Measurements from ENCODE around the gene DKC1. TPM values are rescaled to one million over a fixed set of nuclear protein-coding genes. Genes with fewer than 3 reads are reported as not detected.
"Not testable (repeated sequence)": the region's sequence is repeated elsewhere in the genome, so short reads cannot be mapped to it uniquely, and the experiment has no call there.

Gene DKC1
- total RNA-seq, 1 experiment from 2014 or later, result 29.7 TPM

DNA sequence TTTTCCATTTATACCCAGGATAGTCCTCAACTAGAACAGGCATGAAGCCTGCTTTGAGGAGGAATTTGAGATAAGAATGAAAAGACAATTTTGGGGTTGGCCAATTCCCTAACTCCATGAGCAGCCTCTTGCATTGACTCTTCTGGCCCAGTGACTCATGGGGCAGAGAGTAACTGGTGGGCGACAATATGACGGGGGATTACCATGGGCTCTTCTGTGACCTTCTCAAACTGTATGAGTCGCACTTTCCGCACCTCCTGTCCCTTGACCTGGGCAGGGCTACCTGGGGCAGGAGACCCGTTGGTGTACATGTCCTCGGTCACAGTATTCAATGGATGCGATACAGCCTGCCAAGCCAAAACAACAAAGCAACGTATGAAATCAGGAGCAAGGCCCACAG lies 29.3 kb downstream of the DKC1 start:
- DNase-seq (ENCODE audit: low read depth), result no peak

GRCh38 chrX:154793084-154793795 lies 30.6 kb downstream of the DKC1 start:
- no peak for DNase-seq (ENCODE audit: low read depth)

DNA sequence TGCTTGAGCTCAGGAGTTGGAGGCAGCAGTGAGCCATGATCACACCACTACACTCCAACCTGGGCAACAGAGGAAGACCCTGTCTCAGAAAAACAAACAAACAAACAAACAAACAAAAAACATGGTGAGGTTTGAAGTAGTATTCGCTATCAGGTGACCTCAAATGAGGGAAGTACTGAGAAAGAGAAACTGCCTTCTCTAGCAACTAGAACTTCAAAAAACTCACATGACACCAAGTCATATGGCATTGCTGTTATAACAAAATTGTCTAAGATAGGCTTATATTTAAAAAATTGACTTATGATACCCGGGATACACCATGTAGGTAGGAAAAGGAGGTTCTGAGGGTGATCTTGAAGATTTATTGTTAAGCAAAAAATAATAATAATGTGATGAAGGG lies 32.4 kb downstream of the DKC1 start:
- no peak for DNase-seq (ENCODE audit: low read depth)

DNA sequence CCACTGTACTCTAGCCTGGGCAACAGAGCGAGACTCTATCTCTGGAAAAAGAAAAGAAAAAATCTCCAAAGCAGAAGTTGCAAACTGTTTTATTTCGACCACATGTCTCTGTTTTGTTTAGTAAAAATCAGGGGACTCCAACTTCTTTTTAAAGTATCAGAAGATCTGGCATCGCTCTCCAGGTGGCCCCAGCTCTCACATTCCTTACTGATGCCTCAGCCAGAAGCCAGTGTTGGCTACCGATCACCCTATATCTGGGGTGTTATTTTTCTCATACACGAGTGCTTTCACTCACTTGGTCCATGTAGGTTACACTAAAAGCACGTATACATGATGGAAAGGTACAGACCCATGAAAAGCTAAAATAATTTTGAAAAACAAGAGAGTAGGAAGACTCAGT lies 34.3 kb downstream of the DKC1 start:
- no peak for DNase-seq (ENCODE audit: low read depth)

DNA sequence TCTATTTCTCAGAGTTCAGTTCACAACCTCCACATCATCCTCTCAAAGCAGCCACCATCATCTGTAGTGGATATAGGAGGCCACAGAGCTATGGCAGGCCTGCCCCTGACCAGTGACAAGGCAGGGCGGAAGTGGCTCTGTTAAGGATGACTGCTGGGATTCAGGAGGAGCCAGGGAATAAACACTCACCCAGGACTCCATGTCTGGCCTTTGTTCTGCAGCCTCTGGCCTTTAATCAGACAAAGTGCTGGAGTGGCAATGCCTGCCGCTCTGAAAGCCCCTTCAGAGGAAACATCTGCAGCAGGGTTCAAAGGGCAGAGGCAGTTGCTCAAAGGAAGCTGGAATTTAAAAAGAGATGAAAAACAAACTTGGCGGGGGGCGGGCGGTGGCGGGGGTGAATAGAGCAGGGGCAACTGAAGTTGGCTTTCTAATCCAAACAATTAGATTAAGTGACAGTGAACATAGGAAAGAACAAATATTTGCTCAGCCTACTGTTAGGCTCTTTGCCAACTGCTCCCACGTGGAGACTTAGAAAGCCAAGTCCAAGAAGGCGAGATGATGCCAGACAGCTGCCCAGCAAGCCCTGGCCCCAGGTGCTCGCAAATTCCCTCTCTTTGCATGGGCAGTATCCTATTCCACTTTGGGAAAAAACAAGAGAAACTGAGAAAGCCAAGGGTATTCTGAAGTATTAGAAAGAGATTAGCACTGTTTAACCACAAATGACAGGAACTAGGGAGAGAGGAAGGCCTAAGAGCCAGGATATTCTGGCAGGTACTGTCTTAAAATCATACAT lies 37.1 kb downstream of the DKC1 start:
- DNase-seq (ENCODE audit: low read depth), result no peak

DNA sequence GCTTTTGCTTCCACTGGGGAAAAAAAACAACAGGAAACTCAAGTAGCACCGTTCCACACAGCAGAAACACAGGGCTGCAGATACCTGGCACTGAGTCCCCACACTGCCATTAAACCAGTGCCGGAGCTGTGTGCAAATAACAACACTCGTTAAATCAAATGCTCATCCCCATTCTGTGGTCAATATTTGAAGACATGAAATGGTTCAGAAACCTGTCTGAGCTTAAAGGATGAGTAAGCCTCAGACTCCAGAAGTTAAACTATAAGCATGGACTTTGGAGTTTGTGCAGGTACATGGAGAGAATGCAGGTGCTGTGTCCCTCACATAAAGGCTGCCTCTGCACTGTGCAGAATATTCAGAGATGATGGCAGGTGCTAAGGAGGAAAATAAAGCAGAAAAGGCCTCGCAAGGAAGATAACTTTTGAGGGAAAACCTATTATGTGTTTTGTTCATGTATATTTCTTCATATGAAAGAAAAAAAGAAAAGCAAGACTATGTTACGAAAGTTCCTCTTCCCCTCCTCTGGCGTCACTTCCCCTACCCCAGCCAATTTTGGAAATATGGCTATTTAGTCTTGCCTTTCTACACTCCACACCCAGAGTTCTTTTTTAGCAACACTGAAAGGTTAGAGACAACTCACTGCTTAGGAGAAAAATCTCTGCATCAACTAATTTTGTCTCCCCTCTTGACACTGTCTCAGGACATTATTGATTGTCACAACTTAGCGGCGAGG lies 38.0 kb downstream of the DKC1 start:
- DNase-seq (ENCODE audit: low read depth), result no peak

DNA sequence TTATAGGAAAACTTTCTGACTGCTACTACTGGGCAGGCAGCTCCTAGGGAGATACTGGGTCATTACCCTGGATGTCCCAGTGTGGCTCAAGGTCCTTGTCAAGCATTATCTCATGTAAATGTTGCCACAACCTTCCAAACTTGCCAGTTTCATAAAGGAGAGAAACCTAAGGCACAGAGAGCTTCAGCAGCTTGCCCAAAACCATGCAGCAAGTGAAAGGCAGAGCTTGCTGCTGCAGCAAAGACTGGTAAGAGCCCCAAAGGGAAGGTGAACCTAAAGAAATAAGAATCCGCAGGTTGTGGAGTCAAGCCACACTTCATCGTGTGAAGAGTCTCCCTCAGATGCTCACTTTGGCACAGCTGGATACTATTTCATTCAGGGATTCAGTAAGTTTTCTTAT lies 40.3 kb downstream of the DKC1 start:
- no peak for DNase-seq (ENCODE audit: low read depth)

GRCh38 chrX:154804261-154804956 lies 41.7 kb downstream of the DKC1 start:
- DNase-seq (ENCODE audit: low read depth), result no peak

GRCh38 chrX:154804957-154805695 lies 42.5 kb downstream of the DKC1 start, which contains the start of gene MPP1:
MPP1 (minus strand) TSS chrX:154805485; CDS start chrX:154805373, 112 bp downstream.
- DNase-seq (ENCODE audit: low read depth), result peak; percentile 62

DNA sequence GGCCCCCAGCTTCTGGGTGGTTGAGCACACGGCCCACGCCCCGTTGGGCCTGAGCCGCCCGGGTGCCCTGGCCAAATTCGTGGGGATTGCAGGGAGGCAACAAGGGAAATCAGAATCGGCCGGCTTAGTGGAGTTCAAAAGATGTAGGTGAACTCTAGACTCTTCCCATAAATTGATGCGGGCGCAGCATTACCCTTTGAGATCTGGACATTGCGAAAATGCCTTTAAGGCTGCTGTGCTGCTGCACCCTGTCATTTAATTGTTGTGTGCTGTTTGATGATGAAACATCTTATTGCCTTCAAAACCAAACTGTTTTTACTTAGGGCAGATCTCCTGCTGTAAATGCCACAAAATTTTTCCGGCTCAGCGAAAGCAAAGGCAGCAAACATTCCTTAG lies 43.0 kb downstream of the DKC1 start:
- no peak for DNase-seq (ENCODE audit: low read depth)

DNA sequence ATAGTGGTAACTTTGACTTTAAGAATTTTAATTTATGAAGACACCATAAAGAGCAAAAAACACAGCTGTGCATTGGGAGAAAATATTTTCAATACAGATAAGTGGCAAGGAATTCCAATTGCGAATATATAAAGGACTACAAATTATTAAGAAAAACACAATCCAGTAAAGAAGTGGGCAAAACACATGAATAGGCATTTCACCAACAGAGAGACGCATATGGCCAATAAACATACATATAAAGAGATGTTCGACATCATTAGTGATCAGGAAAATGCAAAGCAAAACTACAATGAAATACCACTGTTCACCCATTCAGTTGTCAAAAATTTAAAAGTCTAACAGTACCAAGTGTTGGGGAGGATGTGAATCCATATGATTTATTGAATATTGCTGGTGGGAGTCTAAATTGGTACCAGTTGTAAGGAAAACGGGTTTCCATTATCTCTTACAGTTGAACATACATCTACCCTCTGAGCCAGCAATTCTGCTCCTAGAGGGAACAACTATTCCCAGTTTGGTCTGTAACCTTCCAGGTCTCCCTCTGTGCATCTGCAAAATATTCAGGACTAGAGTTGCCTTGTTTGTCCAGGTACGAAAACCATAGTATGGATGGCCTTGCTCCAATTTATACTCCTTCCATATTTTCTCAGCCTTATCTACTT lies 44.3 kb downstream of the DKC1 start:
- DNase-seq (ENCODE audit: low read depth), result no peak

- no peak for DNase-seq (ENCODE audit: low read depth)
These were observed 47.4 kb downstream of the DKC1 start for GRCh38 chrX:154809939-154810665.

GRCh38 chrX:154812341-154813101 lies 49.9 kb downstream of the DKC1 start:
- DNase-seq (ENCODE audit: low read depth), result no peak

- DNase-seq (ENCODE audit: low read depth), result no peak
These were observed 51.1 kb downstream of the DKC1 start for GRCh38 chrX:154813801-154814200.

DNA sequence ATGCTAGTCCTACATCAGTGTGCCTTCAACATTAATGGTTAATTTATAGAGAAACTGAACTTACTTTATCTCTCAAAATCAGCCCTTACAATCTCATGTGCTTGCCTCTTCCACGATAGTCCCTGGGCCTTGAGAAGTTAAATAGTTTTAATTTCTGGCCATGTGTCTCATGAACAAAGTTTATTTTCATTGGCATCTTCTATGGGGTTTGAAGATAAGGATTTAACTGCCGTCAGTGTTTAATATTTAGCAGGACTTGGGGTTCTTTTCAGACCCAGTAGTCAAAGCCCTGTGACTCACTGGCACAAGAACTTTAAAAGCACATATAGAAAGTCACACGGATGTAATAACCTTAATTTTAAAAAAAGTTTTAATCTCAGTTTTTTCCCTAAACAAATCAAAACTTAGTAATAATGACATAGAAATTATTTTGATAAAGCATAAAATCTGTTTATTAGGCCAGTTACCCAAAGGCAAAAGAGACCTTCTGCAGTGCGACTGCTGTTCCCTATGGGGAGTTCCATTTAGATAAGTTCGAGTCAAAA lies 52.7 kb downstream of the DKC1 start:
- no peak for DNase-seq (ENCODE audit: low read depth)

DNA sequence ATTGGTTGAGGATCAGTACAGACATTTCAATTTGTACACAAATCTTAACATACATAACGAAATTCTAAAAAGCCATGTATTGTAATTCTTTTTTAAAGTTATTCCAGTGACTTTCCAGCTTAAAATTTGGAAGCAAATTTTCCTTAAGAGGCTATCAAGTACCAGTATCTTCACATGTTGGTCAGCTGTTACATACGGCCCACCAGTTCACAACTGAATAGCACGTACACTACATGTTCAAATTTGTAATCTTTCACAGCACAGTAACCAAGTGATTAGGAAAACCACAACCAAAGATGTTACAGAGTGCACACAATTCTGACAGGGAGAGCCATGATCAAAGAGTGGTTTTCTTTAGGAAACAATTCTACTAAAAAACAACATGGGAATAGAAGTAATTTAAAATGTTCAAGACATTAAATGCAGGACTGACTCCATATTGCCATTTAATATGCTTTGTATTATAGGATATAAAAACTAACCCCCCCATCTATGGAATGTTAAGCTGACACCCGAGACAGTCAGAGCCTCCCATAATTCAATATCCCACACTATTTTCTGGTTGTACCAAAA lies 53.7 kb downstream of the DKC1 start:
- DNase-seq (ENCODE audit: low read depth), result not testable (repeated sequence)

DNA sequence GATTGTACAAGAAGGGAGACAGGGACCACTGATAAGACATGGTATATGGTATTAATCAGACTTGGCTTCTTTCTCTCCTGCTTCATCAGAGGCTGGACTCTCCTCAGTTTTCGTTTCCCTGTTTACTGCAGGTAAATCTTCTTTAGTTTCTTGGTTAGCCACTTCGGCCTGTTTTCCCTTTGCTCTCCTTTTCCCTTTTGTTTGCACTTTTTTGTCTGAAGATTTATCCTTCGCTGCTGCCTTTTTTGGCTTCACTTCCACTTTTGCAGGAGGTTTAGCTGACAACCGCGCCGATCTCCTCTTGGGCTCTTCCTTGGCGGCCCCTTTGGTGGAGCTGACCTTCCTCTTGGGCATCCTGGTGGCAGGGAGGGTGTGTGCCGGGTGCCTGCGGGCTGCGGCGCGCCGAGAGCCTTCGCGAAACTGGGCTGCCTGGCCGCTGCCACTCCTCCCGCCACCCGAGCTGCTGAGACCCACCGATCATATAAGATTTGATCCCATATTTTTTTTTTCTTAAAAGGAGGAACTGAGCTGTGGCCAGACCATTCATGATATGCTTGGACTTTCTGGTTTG lies 54.5 kb downstream of the DKC1 start:
- not testable (repeated sequence) for DNase-seq (ENCODE audit: low read depth)

Data from RPMI7951 (cell line).